IPS-11a (cell line): ENCODE results near the gene LIMK2.
"Not testable (repeated sequence)": the region's sequence is repeated elsewhere in the genome, so short reads cannot be mapped to it uniquely, and the experiment has no call there.

ENCODE experiments used
- H3K4me3 ChIP-seq: one replicate; pipeline ENCODE4 v1.5.1; 2013; ENCODE audit warnings: low read depth, low read length, control low read depth

The LIMK2 gene

DNA sequence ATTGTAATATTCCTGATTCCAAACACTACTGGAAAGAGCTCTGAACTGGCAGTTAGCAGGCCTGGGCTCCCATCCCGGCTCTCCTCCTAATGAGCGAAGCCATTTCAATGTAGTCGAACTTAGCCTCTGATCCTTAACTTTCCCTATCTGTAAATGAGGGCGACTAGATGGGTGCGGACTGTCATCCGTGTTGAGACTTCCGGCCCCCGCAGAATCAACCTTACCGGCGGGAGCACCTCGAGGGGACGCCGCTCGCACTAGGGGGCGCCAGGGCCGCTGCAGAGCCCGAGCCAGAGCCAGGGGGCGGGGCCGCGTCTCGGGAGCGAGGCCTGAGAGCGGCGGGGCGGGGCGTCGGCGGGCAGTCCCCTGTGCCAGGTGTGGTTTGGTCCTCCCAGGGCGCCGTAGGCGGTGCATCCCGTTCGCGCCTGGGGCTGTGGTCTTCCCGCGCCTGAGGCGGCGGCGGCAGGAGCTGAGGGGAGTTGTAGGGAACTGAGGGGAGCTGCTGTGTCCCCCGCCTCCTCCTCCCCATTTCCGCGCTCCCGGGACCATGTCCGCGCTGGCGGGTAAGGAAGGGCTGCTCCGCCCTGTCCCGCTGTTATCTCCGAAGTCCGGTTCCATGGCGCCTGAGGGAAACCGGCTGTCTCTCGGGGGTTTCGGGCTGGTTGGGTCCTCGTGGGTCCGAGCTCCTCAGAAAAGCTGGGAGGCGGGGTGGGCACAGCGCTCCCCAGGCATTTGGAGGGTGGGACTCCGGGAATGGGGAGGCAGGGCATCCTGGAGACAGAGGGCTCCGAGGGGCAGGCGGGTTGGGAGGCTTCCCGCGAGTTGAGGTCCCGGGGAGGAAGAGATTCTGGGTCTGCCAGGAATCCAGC, at the start of gene LIMK2:
TSS of gene LIMK2 (plus strand) at position 437 of the 869 bp plus-strand sequence. CDS start at position 548, 111 bp downstream.
- H3K4me3 ChIP-seq = peak within 1 kb of the TSS; percentile 84

DNA sequence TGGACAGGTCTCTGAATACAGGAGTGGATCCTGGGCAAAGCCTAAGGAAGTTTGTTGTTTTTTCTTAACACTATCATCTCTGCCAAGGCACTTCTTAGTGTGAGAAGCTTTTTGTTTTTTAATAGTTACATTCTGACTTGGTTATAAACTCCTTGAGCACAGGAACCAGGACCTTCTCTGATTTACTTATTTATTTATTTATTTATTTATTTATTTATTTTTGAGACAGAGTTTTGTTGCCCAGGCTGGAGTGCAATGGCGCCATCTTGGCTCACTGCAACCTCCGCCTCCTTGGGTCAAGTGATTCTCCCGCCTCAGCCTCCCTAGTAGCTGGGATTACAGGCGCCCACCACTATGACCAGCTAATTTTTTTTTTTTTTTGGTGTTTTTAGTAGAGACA, 41.1 kb upstream of the LIMK2 start:
- no peak overlapping the region for H3K4me3 ChIP-seq

DNA sequence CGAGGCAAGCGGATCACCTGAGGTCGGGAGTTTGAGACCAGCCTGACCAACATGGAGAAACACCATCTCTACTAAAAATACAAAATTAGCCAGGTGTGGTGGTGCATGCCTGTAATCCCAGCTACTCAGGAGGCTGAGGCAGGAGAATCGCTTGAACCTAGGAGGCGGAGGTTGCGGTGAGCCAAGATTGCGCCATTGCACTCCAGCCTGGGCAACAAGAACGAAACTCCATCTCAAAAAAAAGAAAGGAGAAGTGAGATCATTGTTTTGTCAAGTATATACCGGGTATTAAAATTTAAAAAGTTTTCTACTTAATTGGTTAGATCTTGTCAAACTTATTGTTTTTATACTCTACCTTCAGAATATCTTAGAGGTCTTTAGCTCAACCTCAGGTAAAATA, 40.4 kb upstream of the LIMK2 start:
- not testable (repeated sequence) for H3K4me3 ChIP-seq

DNA sequence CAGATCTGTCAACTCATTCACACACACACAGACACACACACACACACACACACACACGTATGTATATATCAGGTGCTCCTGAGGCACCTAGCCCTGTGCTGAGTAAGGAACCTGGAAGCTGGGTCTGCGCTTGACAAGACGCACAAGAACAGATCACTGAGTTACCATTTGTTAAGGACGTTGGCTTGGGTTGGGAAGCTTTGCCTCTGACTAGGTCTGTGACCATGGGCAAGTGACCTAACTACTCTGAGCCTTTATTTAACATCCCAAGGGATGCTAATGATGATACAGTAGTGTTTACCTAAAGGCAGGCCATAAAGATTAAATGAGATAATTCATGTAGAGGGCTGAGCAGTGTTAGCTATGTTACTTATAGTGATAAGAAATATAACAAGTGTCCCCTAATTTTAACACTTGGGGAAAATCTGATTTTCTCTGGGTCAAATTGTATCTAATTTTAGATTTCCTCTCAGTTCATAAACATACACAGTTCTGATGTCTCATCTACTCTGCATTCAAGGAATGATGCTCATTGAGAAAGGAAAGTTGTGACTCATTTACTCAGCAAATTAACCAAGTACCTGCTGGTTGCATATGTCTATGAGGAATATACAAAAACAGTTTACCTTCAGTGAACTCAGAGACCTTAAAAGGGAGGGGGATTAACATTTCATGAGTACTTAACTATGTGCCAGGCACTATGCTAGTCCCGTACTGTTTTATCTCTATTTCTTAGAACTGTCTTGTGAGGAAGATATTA, 38.5 kb upstream of the LIMK2 start:
- no peak overlapping the region for H3K4me3 ChIP-seq

DNA sequence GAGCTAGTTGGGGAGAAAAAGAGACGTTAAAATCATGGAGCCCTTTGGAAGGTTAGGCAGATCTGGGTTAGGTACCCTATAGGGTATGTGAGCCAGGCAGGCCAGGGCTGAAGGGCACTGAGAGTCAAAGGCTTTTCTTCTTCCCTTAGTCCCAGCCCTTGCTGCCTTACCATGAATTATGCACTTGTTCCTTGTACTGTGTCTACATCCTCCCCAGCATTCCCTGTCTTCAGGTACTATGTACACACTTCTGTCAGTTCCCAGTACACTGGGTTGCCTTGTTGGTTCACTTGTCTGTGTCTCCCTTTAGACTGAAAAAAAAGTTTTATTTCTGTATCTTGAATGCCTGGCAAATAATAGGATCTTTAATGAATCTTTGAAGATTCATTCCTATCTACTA, 35.2 kb upstream of the LIMK2 start:
- no peak overlapping the region for H3K4me3 ChIP-seq

DNA sequence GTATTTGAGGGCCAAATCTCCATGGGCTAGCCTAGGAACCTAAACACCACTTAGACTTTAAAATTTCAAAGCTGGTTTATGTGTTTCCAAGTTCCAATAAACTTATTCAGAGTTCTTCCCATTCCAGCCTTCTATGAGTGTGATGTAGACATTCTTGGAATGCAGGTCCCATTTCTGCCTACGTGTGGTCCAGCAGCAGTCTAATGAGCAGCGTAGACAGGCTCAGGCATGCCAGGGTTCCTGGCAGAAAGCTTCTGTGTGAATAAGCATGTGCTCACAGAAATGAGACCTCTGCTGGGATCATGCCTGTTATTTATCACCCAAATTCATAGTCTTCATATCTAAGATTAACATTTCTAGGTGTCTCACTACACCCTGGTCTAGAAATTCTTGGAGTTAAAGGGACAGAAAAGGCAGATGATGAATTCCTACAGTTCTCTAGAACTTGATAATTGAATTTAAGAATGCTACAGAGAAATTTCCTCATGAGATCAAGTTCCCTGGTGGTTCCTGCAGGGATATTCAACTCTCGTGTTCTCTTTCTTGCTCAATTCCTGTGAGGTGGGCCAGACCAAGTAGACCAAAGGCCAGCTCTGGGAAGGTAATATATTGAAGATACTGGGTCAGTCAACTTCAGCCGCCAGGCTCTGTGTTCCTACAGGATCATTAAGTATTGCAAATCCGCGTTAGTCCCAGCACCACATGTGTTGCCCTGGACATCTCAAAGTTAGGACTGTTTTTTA, 34.5 kb upstream of the LIMK2 start:
- no peak overlapping the region for H3K4me3 ChIP-seq

DNA sequence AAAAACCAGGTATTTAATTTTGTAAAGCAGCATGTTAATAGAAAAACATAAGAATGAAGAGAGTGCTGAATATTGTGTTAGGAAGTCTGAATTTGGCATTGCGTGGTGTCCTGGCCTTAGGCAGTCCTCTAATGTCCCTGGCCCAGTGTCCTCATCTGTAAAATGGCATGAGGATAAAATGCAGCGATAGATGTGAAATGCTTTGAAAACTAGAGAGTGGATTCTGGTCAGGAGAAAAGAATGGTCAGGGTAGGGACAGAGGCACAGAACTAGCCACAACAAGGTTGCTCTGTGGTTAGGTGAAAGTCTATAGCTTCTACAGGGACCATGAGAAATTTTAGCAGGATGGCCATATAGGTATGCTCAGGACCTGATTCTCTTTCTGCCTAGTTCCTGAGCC, 33.2 kb upstream of the LIMK2 start:
- no peak overlapping the region for H3K4me3 ChIP-seq

DNA sequence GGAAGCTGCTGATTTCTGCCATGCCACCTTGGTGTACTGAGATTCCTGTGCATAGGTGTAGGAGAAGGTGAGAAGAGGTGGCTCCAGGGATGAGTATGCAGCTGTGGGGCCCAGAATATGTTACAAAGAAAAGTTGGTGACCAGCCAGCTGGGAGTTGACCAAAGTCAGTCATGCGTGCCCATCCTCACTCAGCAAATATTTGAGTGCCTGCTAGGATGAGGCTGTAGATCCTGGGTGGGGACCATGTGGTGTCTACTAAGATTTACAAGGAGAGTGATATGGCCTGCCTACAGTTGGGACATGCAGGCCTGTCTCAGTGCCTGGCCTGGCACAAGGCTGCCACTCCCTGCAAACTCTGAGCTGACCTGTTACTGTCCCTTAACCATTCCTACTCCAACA, 32.8 kb upstream of the LIMK2 start:
- H3K4me3 ChIP-seq = no peak overlapping the region

DNA sequence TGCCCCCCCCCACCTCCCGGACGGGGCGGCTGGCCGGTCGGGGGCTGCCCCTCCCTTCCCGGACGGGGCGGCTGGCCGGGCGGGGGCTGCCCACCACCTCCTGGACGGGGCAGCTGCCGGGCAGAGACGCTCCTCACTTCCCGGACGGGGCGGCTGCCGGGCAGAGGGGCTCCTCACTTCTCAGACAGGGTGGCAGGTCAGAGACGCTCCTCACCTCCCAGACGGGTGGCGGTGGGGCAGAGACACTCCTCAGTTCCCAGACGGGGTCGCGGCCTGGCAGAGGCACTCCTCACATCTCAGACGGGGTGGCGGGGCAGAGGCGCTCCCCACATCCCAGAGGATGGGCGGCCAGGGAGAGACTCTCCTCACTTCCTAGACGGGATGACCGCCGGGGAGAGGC, 28.1 kb upstream of the LIMK2 start:
- no peak overlapping the region for H3K4me3 ChIP-seq

DNA sequence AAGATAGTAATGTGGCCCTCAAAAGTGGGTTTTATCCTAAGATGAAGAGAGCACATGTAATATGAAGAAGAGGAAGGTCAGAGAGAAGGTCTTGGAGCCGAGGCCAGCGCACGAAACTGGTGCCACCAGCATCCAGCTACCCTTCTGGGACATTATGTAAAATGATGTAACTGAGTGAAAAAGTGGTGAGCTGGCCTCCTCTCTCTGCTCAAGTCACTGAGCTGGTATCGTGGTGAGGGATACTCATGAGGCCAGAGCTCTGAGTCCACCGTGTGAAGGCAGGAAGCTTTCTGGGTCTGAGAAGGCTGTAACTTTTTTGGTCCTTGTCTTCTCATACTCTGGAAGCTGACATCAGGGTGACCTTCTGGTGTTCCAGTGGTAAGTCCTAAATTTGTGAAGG, 27.0 kb upstream of the LIMK2 start:
- no peak overlapping the region for H3K4me3 ChIP-seq

DNA sequence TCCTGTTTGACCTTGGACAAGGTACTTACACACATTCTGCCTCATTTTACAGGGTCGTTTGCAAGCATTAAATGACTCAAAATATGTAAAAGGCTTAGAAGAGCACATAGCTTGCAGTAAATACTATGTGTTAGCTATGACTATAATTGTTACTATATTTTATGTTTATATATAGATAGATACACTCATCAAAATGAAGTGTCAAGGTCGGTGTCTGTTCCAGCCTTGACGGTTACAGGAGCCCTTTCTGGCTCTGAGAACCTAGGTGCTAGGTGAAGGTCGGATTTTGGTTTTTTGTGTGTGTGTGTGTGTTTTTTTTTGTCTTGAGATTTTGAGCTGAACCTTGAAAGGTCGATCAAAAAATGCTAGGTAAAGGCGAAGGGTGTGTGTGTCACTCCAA, 24.5 kb upstream of the LIMK2 start:
- no peak overlapping the region for H3K4me3 ChIP-seq

DNA sequence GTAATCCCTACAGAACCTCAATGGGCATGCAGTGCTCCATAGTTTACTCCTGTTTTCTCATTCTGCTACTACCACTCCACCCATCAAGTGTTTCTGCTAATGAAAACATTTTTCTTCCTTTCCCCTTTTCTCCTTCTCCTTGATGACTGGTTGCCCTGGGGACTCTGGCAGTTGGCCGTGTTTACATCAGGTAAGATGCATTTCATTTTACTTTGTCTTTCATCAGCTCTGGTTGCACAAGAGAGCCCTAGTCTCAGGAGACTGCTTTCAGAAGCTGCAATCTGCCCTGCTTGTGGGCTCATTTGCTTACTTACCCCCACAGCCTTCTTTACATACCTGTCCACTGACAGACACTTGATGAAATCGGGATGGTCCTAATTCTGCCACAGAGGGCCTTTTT, 19.6 kb upstream of the LIMK2 start:
- no peak overlapping the region for H3K4me3 ChIP-seq

DNA sequence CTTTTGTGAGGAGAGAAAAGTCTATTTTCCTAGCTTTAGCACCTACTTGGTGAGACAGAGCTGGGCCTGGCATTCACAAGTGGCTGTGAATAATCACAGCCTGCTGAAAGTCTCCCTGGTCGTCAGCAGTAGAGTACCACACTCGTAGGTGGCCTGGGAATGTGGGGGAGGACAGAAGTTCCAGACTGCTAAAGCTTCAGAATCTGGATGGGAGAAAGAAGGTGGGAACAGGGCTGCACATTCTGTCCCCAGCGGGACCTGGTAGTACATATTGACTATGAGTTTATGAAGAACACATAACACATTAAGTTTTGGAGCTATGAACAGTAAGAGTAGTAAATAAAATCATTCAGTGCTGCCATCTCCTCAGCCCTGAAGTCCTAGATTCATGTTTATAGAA, 19.0 kb upstream of the LIMK2 start:
- no peak overlapping the region for H3K4me3 ChIP-seq

DNA sequence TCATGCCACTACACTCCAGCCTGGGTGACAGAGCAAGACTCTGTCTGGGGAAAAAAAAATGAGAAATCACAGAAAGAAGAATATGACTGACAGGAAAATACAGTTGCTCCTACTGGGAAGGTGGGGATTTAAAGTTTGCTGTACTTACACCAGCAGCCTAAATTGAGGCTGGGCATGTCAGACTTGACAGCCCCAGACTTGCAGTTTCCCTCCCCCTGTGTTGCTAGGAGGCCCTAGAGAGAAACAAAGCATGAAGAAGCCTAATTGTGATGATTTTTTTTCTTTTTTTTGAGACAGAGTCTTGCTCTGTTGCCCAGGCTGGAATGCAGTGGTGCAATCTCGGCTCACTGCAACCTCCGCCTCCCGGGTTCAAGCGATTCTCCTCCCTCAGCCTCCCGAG, 17.4 kb upstream of the LIMK2 start:
- not testable (repeated sequence) for H3K4me3 ChIP-seq

DNA sequence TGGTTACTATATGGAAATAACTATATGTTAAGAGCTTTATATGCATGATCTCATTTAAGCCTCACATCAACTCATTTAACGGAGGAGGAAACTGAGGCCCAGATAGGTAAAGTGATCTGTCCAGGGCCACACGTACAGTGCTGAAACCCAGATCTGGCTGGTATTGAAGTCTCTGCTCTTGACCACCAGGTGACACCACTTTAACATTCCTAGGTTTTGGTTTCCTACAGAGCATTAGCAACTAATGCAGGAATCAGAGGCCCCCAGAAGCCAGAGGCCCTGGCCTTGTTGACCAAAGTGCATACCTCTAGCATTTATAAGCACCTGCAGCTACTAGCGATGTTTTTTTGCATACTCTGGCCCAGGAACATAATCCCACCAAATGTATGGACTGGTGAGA, 12.9 kb upstream of the LIMK2 start:
- no peak overlapping the region for H3K4me3 ChIP-seq

DNA sequence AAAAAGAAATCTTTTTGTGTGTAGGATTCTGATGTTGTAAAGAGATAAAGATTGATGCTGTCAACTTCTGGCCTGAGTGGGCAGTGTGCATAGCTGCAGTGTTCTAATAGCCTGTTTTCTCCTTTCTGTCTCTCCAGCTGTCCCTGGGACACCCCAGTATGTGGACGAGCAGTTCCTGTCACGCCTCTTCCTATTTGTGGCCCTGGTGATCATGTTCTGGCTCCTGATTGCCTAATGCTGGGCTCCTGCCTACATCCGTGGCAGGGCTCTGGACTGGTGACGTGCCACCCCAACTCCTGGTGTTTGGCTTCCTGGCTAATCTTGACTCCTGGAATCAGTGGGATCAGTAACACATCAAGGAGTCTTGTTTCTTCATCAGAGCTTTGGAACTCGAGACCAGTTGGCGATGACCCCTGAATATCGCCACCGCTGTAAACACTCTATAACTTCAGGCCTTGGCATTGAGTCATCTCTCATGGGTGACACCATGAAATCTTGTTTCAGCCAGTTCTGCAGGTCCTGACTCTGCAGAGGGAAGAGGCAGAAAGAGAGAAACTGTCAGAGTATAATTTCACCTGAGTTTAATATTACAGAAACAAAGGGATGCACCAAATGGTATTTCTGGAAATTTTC, 7.6 kb upstream of the LIMK2 start:
- not testable (repeated sequence) for H3K4me3 ChIP-seq

DNA sequence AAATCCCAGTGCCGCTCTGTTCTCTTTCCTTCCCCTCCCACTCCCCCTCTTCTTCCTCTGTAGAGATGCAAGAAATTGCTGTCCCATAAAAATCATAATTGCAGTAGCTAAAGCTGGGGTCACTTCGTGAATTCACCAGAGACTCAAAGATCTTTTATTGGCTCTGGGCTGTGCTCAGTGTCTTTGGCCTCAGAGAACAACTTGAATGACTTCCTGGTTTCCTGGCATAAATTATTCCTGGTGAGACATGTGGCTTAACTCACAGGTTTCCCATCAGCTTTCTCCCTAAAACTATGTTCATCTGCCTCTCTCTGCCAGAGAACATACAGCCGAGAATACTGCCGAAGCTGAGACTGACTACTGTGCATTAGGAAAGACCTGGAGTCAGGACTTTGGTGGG, 7.0 kb upstream of the LIMK2 start:
- not testable (repeated sequence) for H3K4me3 ChIP-seq

DNA sequence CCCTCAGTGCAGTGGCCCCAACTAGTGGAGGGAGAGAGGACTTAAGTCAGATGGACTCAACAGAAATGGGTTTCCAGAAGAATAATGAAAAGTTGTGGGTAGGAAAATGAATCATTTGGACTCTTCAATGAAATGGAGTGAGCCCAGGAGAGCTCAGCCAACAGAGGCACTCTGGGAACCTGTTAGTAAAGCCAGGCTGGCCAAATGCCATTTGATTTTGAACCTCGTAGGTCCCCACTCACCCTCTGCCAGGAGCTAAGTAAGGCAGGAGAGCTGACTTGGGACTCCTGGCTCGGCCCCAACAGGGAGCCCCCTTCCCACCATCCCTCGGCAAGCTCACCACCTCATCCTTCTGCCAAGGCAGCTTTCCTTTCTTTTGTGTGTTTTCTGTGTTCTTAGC, 5.6 kb upstream of the LIMK2 start:
- not testable (repeated sequence) for H3K4me3 ChIP-seq

DNA sequence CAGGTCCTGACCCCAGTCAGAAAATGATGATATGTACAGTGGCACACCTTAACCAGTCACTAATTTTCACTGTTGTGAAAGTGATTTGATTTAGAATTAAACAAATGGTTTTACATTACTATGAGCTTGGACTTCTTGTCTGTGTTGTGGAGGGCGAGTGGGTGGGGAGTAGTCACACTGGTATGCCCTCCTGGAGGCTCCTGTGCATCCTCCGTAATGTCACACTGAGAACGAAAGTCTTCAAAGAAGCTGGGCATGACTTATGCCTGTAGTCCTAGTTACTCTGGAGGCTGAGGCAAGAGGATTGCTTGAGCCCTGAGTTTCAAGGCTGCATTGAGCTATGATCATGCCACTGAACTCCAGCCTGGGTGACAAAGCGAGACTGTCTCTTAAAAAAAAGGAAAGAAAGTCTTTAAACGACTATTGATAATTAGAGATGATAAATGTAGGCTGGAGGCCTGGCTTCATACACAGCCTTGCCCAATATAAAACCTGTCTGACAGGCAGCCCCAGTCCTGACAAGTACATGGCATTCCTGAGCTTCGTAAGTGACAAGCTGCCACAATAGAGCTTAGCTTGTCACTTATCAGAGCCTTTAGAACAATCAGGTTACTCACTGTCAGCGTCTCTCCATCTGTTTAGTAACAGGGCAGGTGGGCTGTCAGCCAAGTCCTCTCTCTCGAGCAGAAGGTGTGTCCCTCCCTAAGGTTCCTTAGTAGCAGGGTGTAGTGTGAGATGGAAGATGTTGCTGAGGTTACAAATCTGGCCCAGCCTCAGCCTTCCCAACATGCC, 5.0 kb upstream of the LIMK2 start:
- H3K4me3 ChIP-seq = no peak overlapping the region
